ENCODE data around the gene GOLGA6L9. TPM values are rescaled to one million over a fixed set of nuclear protein-coding genes. Genes with fewer than 3 reads are reported as not detected.

Gene GOLGA6L9
- total RNA-seq, 1 donor from 2014 or later = 5.6 TPM

Other genes starting within 250 kb of the GOLGA6L9 start
- gene EFL1, start 167.1 kb upstream of the GOLGA6L9 start, total RNA-seq (ENCODE audit: unreplicated experiment) = 19.3 TPM
- gene SAXO2, start 167.0 kb upstream of the GOLGA6L9 start, total RNA-seq (ENCODE audit: unreplicated experiment) = 2.0 TPM
- 0.28 TPM for gene GOLGA6L10, start 80.3 kb upstream of the GOLGA6L9 start, total RNA-seq (ENCODE audit: unreplicated experiment)
- 1,823 TPM for gene RPS17, start 110.6 kb downstream of the GOLGA6L9 start, total RNA-seq (ENCODE audit: unreplicated experiment)
- gene CPEB1, start 217.5 kb downstream of the GOLGA6L9 start, total RNA-seq (ENCODE audit: unreplicated experiment) = not detected